PC-3 (cell line): Measurements from ENCODE around the gene CSRP1. TPM values are rescaled to one million over a fixed set of nuclear protein-coding genes. Genes with fewer than 3 reads are reported as not detected.

Source experiments
- ATAC-seq: fragments of 200-7000 bp; cut with Tn5 transposase; 2 replicates; pipeline ENCODE4 v1.9.1; 2020; ENCODE audit warnings: mild to moderate bottlenecking, moderate library complexity
- BruUV-seq: library from RNA; stranded (reverse); fragments of 400-500 nt; replicated peaks from 2 replicates; lab custom pipeline; 2021; lab: Mats Ljungman, UMichigan
- CTCF ChIA-PET: fragments of 300-600 bp; sonication (Branson Sonifier 250); formaldehyde crosslinking; loops from one replicate; lab custom pipeline; 2022; ENCODE audit warnings: antibody characterized with exemption; lab: Charles Lee
- POLR2A ChIA-PET: fragments of 300-600 bp; sonication (Branson Sonifier 250); formaldehyde crosslinking; loops from one replicate; lab custom pipeline; 2022; ENCODE audit warnings: antibody characterized with exemption; ENCODE audit not compliant: unreplicated experiment; lab: Charles Lee
- DNase-seq: peaks from one replicate; pipeline ENCODE4 v3.0.0-alpha.2; 2015
- H2AFZ ChIP-seq: fragments of 300-600 bp; sonication (generic); 2 replicates; pipeline ENCODE4 v1.6.0; 2016; ENCODE audit warnings: antibody characterized with exemption, low read length
- H3F3A ChIP-seq: fragments of 300-600 bp; sonication (generic); one replicate; pipeline ENCODE4 v1.6.0; 2017; ENCODE audit warnings: antibody characterized with exemption, low read length, control low read depth, mild to moderate bottlenecking; ENCODE audit not compliant: unreplicated experiment
- H3K27ac ChIP-seq: fragments of 300-600 bp; sonication (generic); 2 replicates; pipeline ENCODE4 v1.5.1; 2016; ENCODE audit warnings: mild to moderate bottlenecking, low read length
- H3K27me3 ChIP-seq: fragments of 300-600 bp; sonication (generic); 2 replicates; pipeline ENCODE4 v1.6.1; 2016; ENCODE audit warnings: low read length, mixed read lengths
- H3K36me3 ChIP-seq: fragments of 300-600 bp; sonication (generic); 2 replicates; pipeline ENCODE4 v1.6.1; 2016; ENCODE audit warnings: low read depth, mixed run types, low read length, mixed read lengths
- H3K4me1 ChIP-seq: fragments of 300-600 bp; sonication (generic); 2 replicates; pipeline ENCODE4 v1.5.1; 2016; ENCODE audit warnings: low read length; ENCODE audit not compliant: insufficient read depth
- H3K4me2 ChIP-seq: fragments of 300-600 bp; sonication (generic); 2 replicates; pipeline ENCODE4 v1.6.0; 2016; ENCODE audit warnings: low read length
- H3K4me3 ChIP-seq: fragments of 300-600 bp; sonication (generic); 2 replicates; pipeline ENCODE4 v1.5.1; 2016; ENCODE audit warnings: mild to moderate bottlenecking, low read length, mixed read lengths
- H3K79me2 ChIP-seq: fragments of 300-600 bp; sonication (generic); 2 replicates; pipeline ENCODE4 v1.6.1; 2017; ENCODE audit warnings: low read length, mixed read lengths
- H3K9ac ChIP-seq: fragments of 300-600 bp; sonication (generic); 2 replicates; pipeline ENCODE4 v1.6.0; 2016; ENCODE audit warnings: mild to moderate bottlenecking, low read length
- H3K9me2 ChIP-seq: fragments of 300-600 bp; sonication (generic); replicated peaks from 2 replicates; pipeline ENCODE4 v1.6.1; 2016; ENCODE audit warnings: mixed run types, low read length, mixed read lengths
- H3K9me3 ChIP-seq: fragments of 300-600 bp; sonication (generic); 2 replicates; pipeline ENCODE4 v1.6.1; 2016; ENCODE audit warnings: low read length, mixed read lengths
- H4K20me1 ChIP-seq: fragments of 300-600 bp; sonication (generic); 2 replicates; pipeline ENCODE4 v1.6.1; 2016; ENCODE audit warnings: low read length, mixed read lengths
- CTCF ChIP-seq: fragments of 300-600 bp; sonication (generic); conservative IDR thresholded peaks from 2 replicates; pipeline ENCODE4 v1.5.1; 2017; ENCODE audit warnings: antibody characterized with exemption, low read depth, mild to moderate bottlenecking, low read length
- EZH2 ChIP-seq: fragments of 300-600 bp; sonication (generic); IDR thresholded peaks from one replicate; pipeline ENCODE4 v1.6.1; 2017; ENCODE audit warnings: antibody characterized with exemption, mild to moderate bottlenecking, low read length; ENCODE audit not compliant: unreplicated experiment
- EZH2phosphoT487 ChIP-seq: fragments of 300-600 bp; sonication (generic); IDR thresholded peaks from 2 replicates; pipeline ENCODE4 v1.6.1; 2018; ENCODE audit warnings: mild to moderate bottlenecking, antibody characterized with exemption, low read length, borderline replicate concordance
- intact Hi-C: fragments of 100-400 bp; cut with micrococcal nuclease; formaldehyde crosslinking; loops from 2 replicates; pipeline ENCODE4 v1.9.0; 2023
- total RNA-seq: library from RNA; depleted of rRNA; stranded (reverse); fragments of >200 nt; gene quantifications from 2 replicates; pipeline ENCODE4 v1.2.3, GENCODE V29; 2014

The CSRP1 gene
- total RNA-seq, 1 experiment from 2014 or later: 147 TPM

- Histone ChIP-seq H3K79me2 (peaks cover 52% of the 10 kb centered on the region), H3K9me2 (no peaks in the 10 kb centered on the region), H3K27me3 (no peaks in the 10 kb centered on the region), H3K4me3 (peak overlapping the region; percentile 70), H3K9me3 (no peaks in the 10 kb centered on the region), H3F3A (peaks cover 2% of the 10 kb centered on the region), H3K27ac (peak overlapping the region; percentile 84), H4K20me1 (no peaks in the 10 kb centered on the region), H3K4me1 (peaks cover 60% of the 10 kb centered on the region), H3K36me3 (peaks cover 17% of the 10 kb centered on the region), H3K9ac (peak overlapping the region; percentile 78), H2AFZ (no peak overlapping the region), H3K4me2 (peak overlapping the region; percentile 85)
- intact Hi-C loops: no loop called here
- POLR2A ChIA-PET: interaction anchor here (0.9 to 1.2 kb wide), 2 partner anchors 14 to 31 kb away, joined by 3 to 6 read pairs; no protein-coding TSS in a partner anchor
- ATAC-seq: peak; percentile 35
- no TSS peak for BruUV-seq
- CTCF ChIA-PET: interaction anchor here (0.6 to 1.6 kb wide), 5 partner anchors 9 to 46 kb away, joined by 3 to 11 read pairs (median 3); no protein-coding TSS in a partner anchor
- peak; percentile 100 for DNase-seq
- no peak for TF ChIP-seq CTCF
- no peak for TF ChIP-seq EZH2
- no peak for TF ChIP-seq EZH2phosphoT487
Measured at GRCh38 chr1:201466492-201466891, 40.4 kb downstream of the CSRP1 start.

- H3K9me3 ChIP-seq: no peaks in the 10 kb centered on the region
- peak; percentile 15 for DNase-seq
- H3K36me3 ChIP-seq: peaks cover 17% of the 10 kb centered on the region
- no TSS peak for BruUV-seq
- no peaks in the 10 kb centered on the region for H4K20me1 ChIP-seq
- H3K27me3 ChIP-seq: no peaks in the 10 kb centered on the region
- POLR2A ChIA-PET: interaction anchor here (0.5 to 1.2 kb wide), 2 partner anchors 15 to 157 kb away, joined by 4 to 6 read pairs; no protein-coding TSS in a partner anchor
- peaks cover 65% of the 10 kb centered on the region for H3K4me1 ChIP-seq
- peaks cover 52% of the 10 kb centered on the region for H3K79me2 ChIP-seq
- peak overlapping the region; percentile 78 for H3K9ac ChIP-seq
- H3K4me2 ChIP-seq: peak overlapping the region; percentile 85
- intact Hi-C loops: no loop called here
- TF ChIP-seq CTCF: no peak
- no peak for TF ChIP-seq EZH2
- TF ChIP-seq EZH2phosphoT487: no peak
- peaks cover 6% of the 10 kb centered on the region for H3F3A ChIP-seq
- H2AFZ ChIP-seq: no peak overlapping the region
- H3K9me2 ChIP-seq: no peaks in the 10 kb centered on the region
- no peak for ATAC-seq
- CTCF ChIA-PET: interaction anchor here (0.6 to 1.6 kb wide), 3 partner anchors 8 to 30 kb away, joined by 3 to 11 read pairs (median 11); no protein-coding TSS in a partner anchor
- H3K4me3 ChIP-seq: peak overlapping the region; percentile 62
- peak overlapping the region; percentile 84 for H3K27ac ChIP-seq
Measured at GRCh38 chr1:201465698-201466290, 41.1 kb downstream of the CSRP1 start.
